SH-SY5Y (cell line): ENCODE data around the gene RPL7A.

Experiments
- GATA2 ChIP-seq: IDR thresholded peaks from 2 replicates; pipeline ENCODE4 v1.6.1; 2011; ENCODE audit warnings: mild to moderate bottlenecking, low read depth, low read length
- GATA3 ChIP-seq: IDR thresholded peaks from 2 replicates; pipeline ENCODE4 v1.6.1; 2011; ENCODE audit warnings: low read depth, mild to moderate bottlenecking, low read length, moderate library complexity

The RPL7A gene

DNA sequence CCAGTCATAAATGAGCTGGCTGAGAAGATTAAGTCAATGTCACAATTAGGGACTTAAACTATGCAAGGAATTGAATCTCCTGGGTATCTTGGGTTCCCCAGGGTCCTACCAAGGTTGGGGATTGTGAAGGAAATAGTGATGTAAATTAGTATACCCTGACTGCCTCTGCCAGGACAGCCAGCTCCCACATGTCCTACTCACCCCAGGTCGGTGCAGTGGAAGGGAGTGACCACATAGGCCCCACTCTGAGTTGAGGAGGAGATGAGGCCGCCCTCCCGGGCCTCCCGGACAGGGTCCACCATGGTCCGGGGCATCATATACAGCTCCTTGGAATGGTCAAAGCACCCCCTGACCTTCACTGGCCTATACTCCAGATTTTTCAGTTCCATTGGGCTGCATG is 5.5 kb downstream of the RPL7A start:
- TF ChIP-seq GATA3 = no peak
- no peak for TF ChIP-seq GATA2

DNA sequence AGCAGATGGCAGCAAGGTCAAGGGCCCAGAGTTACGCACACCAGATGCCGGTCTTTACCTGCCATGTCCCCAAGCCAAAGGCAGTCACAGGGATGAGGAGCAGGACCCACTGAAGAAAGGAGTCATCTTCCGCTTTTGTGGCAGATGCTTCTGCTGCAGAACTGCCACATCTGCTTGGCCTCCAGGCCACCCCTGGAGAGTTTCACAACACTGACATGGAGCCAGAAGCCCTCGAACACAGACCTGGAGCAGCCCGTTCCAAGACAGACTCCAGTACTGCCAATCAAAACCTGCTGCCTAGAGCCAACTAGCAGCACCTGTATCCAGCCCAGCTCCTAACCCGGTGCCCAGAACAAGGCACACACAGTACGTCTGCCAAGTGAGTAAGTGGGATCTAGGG is 6.7 kb downstream of the RPL7A start:
- no peak for TF ChIP-seq GATA3

DNA sequence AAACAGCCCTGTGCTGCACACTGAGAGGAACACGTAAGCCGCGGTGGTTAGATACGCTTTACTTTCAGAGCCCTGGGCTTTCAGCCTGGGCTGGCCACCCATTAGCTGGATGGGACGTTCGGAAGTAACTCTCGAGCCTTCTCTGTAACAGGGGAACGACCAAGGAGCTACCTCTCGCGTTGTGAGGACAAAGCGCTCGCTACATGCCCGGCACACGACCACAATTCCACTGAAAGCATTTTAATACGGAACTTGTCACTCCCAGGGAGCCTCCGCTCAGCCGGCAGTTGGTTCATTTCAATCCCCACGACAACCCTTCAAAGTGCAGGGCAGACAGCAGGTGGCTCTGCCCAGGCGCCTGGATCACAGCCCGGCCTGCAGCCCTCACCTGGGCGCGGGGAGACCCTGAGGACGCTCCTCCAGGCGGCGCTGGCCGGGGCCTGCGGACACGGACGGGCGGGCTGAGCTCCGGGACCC is 7.9 kb downstream of the RPL7A start:
- TF ChIP-seq GATA2 (no peak), GATA3 (no peak)

GRCh38 chr9:133356391-133357091 is 8.5 kb downstream of the RPL7A start, which contains the start of the genes SURF1 and SURF2:
TSS of gene SURF1 (minus strand) at chr9:133356487. CDS start at chr9:133356453, 34 bp downstream.
TSS of gene SURF2 (plus strand) at chr9:133356550. CDS start at chr9:133356593, 43 bp downstream.
- TF ChIP-seq GATA2 = no peak
- no peak for TF ChIP-seq GATA3

DNA sequence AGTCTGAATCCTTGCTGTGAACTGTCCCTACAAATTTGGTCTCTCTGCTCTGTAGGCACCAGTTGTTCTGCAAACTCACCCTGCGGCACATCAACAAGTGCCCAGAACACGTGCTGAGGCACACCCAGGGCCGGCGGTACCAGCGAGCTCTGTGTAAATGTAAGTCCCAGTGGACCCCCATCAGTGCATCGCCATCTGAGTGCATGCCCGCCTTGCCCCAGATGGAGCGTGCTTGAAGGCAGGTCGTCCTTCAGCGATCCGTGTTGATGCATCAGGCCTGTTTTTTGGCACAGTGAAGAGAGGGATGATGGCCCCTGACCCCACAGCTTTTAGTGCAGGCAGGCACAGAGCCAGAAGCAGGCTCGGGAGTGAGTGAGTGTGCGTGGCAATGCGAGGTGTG is 9.6 kb downstream of the RPL7A start:
- TF ChIP-seq GATA2 = no peak
- no peak for TF ChIP-seq GATA3

GRCh38 chr9:133359399-133360175 is 11.6 kb downstream of the RPL7A start:
- TF ChIP-seq GATA3 (no peak), GATA2 (no peak)

- no peak for TF ChIP-seq GATA2
- no peak for TF ChIP-seq GATA3
Observed at GRCh38 chr9:133360400-133361393, 12.7 kb downstream of the RPL7A start.

DNA sequence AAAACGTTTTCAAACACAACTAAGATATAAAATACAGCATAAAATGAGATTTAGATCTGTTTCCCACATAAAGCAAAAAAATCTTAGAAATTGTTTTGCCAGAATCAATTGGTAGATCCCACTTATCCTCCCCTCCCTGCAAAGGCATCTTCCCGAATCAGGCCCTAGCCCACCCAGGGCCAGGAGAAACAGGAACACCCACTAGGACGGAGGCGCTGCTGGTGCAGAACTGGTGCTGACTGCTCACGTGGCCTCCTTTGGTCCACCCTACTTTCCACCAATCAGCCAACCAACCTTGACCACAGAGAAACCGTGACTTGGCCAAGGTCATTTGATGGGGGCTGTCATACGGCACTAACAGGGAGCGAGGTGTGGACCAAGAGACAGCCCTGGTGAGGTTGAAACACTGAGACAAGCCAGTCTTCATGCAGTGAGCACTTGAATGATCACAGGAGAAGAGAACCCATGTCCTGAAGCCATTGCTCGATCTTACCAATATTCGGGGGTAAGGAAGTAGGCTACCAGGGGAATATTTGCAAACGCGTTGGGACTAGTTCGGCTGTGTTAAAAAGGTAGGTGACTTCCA is 13.6 kb downstream of the RPL7A start:
- no peak for TF ChIP-seq GATA2
- TF ChIP-seq GATA3 = no peak

GRCh38 chr9:133362359-133363044 is 14.5 kb downstream of the RPL7A start:
- TF ChIP-seq GATA2 (no peak), GATA3 (no peak)

- TF ChIP-seq GATA3 (no peak), GATA2 (no peak)
Observed at GRCh38 chr9:133366435-133366834, 18.4 kb downstream of the RPL7A start.

GRCh38 chr9:133367221-133367620 is 19.2 kb downstream of the RPL7A start:
- TF ChIP-seq GATA3 = no peak

DNA sequence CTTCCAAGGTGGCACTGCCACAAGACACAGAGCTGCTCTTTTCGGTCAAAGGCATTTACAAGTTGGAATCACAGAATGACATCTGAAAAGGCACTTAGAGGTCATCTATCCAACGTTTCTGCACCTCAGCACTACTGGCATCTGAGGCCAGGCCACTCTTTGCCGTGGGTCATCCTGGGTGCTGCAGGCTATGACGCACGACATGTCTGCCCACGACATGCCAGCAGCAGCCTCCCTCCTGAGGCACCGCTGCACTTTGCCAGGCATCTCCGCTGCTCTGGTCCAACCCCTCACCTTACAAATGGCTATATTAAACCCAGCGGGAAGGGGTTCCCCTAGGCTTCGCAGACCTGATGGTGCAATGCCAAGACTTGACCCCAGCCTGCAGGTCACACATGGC is 19.8 kb downstream of the RPL7A start:
- TF ChIP-seq GATA2 (no peak), GATA3 (no peak)
